Mucosa of stomach (tissue), 1 donor: ENCODE results near the gene FAM227B.
"Not testable (repeated sequence)": the region's sequence is repeated elsewhere in the genome, so short reads cannot be mapped to it uniquely, and the experiment has no call there.

Experiments
- H3K27me3 ChIP-seq: one replicate; pipeline ENCODE4 v1.7.0; 2013; ENCODE audit warnings: mild to moderate bottlenecking, low read length; ENCODE audit not compliant: control insufficient read depth, insufficient read depth
- H3K36me3 ChIP-seq: one replicate; pipeline ENCODE4 v1.7.0; 2013; ENCODE audit warnings: low read length; ENCODE audit not compliant: control insufficient read depth, insufficient read depth
- H3K4me1 ChIP-seq: one replicate; pipeline ENCODE4 v1.7.0; 2013; ENCODE audit warnings: mild to moderate bottlenecking, low read length; ENCODE audit not compliant: control insufficient read depth, insufficient read depth
- H3K4me3 ChIP-seq: one replicate; pipeline ENCODE4 v1.7.0; 2013; ENCODE audit warnings: low read length
- H3K9ac ChIP-seq: one replicate; pipeline ENCODE4 v1.7.0; 2013; ENCODE audit warnings: mild to moderate bottlenecking, low read length, moderate library complexity
- H3K9me3 ChIP-seq: one replicate; pipeline ENCODE4 v1.7.0; 2013; ENCODE audit warnings: mild to moderate bottlenecking, low read length, moderate library complexity; ENCODE audit not compliant: control insufficient read depth
- donor health status: Pancreatic carcinoma.

FAM227B gene

GRCh38 chr15:49485401-49485800 lies 135.2 kb downstream of the FAM227B start:
- H3K36me3 ChIP-seq, H3K27me3 ChIP-seq, H3K4me3 ChIP-seq, H3K4me1 ChIP-seq, H3K9ac ChIP-seq, H3K9me3 ChIP-seq: not testable (repeated sequence)

GRCh38 chr15:49478982-49479381 lies 141.6 kb downstream of the FAM227B start:
- not testable (repeated sequence) for H3K4me3 ChIP-seq, H3K9ac ChIP-seq, H3K4me1 ChIP-seq, H3K9me3 ChIP-seq, H3K36me3 ChIP-seq, H3K27me3 ChIP-seq

GRCh38 chr15:49478021-49478420 lies 142.6 kb downstream of the FAM227B start:
- H3K9ac ChIP-seq, H3K36me3 ChIP-seq, H3K4me1 ChIP-seq, H3K9me3 ChIP-seq, H3K27me3 ChIP-seq, H3K4me3 ChIP-seq: not testable (repeated sequence)

GRCh38 chr15:49473031-49473430 lies 147.6 kb downstream of the FAM227B start:
- Histone ChIP-seq H3K36me3 (no peaks in the 10 kb centered on the region), H3K27me3 (no peaks in the 10 kb centered on the region), H3K4me1 (no peaks in the 10 kb centered on the region), H3K9me3 (no peaks in the 10 kb centered on the region), H3K4me3 (no peak overlapping the region), H3K9ac (no peak overlapping the region)

GRCh38 chr15:49472338-49472737 lies 148.3 kb downstream of the FAM227B start:
- no peaks in the 10 kb centered on the region for H3K27me3 ChIP-seq
- H3K9ac ChIP-seq: no peak overlapping the region
- H3K9me3 ChIP-seq: no peaks in the 10 kb centered on the region
- H3K4me3 ChIP-seq: no peak overlapping the region
- H3K36me3 ChIP-seq: no peaks in the 10 kb centered on the region
- no peaks in the 10 kb centered on the region for H3K4me1 ChIP-seq

GRCh38 chr15:49471733-49472132 lies 148.9 kb downstream of the FAM227B start:
- no peaks in the 10 kb centered on the region for H3K36me3 ChIP-seq
- no peak overlapping the region for H3K4me3 ChIP-seq
- no peaks in the 10 kb centered on the region for H3K9me3 ChIP-seq
- no peaks in the 10 kb centered on the region for H3K27me3 ChIP-seq
- H3K9ac ChIP-seq: no peak overlapping the region
- no peaks in the 10 kb centered on the region for H3K4me1 ChIP-seq

GRCh38 chr15:49471248-49471647 lies 149.4 kb downstream of the FAM227B start:
- not testable (repeated sequence) for H3K36me3 ChIP-seq, H3K4me3 ChIP-seq, H3K9ac ChIP-seq, H3K27me3 ChIP-seq, H3K9me3 ChIP-seq, H3K4me1 ChIP-seq

GRCh38 chr15:49468481-49468839 lies 152.2 kb downstream of the FAM227B start:
- H3K9ac ChIP-seq: no peak overlapping the region
- no peaks in the 10 kb centered on the region for H3K9me3 ChIP-seq
- no peak overlapping the region for H3K4me3 ChIP-seq
- H3K36me3 ChIP-seq: no peaks in the 10 kb centered on the region
- no peaks in the 10 kb centered on the region for H3K27me3 ChIP-seq
- H3K4me1 ChIP-seq: no peaks in the 10 kb centered on the region

- H3K9me3 ChIP-seq: no peaks in the 10 kb centered on the region
- H3K4me1 ChIP-seq: no peaks in the 10 kb centered on the region
- H3K9ac ChIP-seq: no peak overlapping the region
- no peaks in the 10 kb centered on the region for H3K36me3 ChIP-seq
- H3K4me3 ChIP-seq: no peak overlapping the region
- H3K27me3 ChIP-seq: no peaks in the 10 kb centered on the region
Measured at GRCh38 chr15:49467746-49468480, 152.7 kb downstream of the FAM227B start.

- no peak overlapping the region for H3K4me3 ChIP-seq
Measured at GRCh38 chr15:49466119-49466518, 154.5 kb downstream of the FAM227B start.

GRCh38 chr15:49464522-49464921 lies 156.1 kb downstream of the FAM227B start:
- no peaks in the 10 kb centered on the region for H3K36me3 ChIP-seq
- H3K4me3 ChIP-seq: no peak overlapping the region
- H3K4me1 ChIP-seq: no peaks in the 10 kb centered on the region
- no peaks in the 10 kb centered on the region for H3K27me3 ChIP-seq
- H3K9me3 ChIP-seq: no peaks in the 10 kb centered on the region
- H3K9ac ChIP-seq: no peak overlapping the region

More at GRCh38 chr15:49466119-49466518, 154.5 kb downstream of the FAM227B start:
- no peaks in the 10 kb centered on the region for H3K9me3 ChIP-seq
- H3K27me3 ChIP-seq: no peaks in the 10 kb centered on the region
- H3K36me3 ChIP-seq: no peaks in the 10 kb centered on the region
- H3K9ac ChIP-seq: no peak overlapping the region
- H3K4me1 ChIP-seq: no peaks in the 10 kb centered on the region

- Histone ChIP-seq H3K36me3 (no peaks in the 10 kb centered on the region), H3K4me3 (no peak overlapping the region), H3K9me3 (no peaks in the 10 kb centered on the region), H3K4me1 (no peaks in the 10 kb centered on the region), H3K9ac (no peak overlapping the region), H3K27me3 (no peaks in the 10 kb centered on the region)
Measured at GRCh38 chr15:49462232-49462844, 158.3 kb downstream of the FAM227B start.
